PC-3 (cell line): Measurements from ENCODE around the gene MCTP2. TPM values are rescaled to one million over a fixed set of nuclear protein-coding genes. Genes with fewer than 3 reads are reported as not detected.

ENCODE experiments used
- ATAC-seq: fragments of 200-7000 bp; cut with Tn5 transposase; 2 replicates; pipeline ENCODE4 v1.9.1; 2020; ENCODE audit warnings: mild to moderate bottlenecking, moderate library complexity
- BruUV-seq: library from RNA; stranded (reverse); fragments of 400-500 nt; replicated peaks from 2 replicates; lab custom pipeline; 2021; lab: Mats Ljungman, UMichigan
- CTCF ChIA-PET: fragments of 300-600 bp; sonication (Branson Sonifier 250); formaldehyde crosslinking; loops from one replicate; lab custom pipeline; 2022; ENCODE audit warnings: antibody characterized with exemption; lab: Charles Lee
- POLR2A ChIA-PET: fragments of 300-600 bp; sonication (Branson Sonifier 250); formaldehyde crosslinking; loops from one replicate; lab custom pipeline; 2022; ENCODE audit warnings: antibody characterized with exemption; ENCODE audit not compliant: unreplicated experiment; lab: Charles Lee
- DNase-seq: peaks from one replicate; pipeline ENCODE4 v3.0.0-alpha.2; 2015
- H2AFZ ChIP-seq: fragments of 300-600 bp; sonication (generic); 2 replicates; pipeline ENCODE4 v1.6.0; 2016; ENCODE audit warnings: antibody characterized with exemption, low read length
- H3F3A ChIP-seq: fragments of 300-600 bp; sonication (generic); one replicate; pipeline ENCODE4 v1.6.0; 2017; ENCODE audit warnings: antibody characterized with exemption, low read length, control low read depth, mild to moderate bottlenecking; ENCODE audit not compliant: unreplicated experiment
- H3K27ac ChIP-seq: fragments of 300-600 bp; sonication (generic); 2 replicates; pipeline ENCODE4 v1.5.1; 2016; ENCODE audit warnings: mild to moderate bottlenecking, low read length
- H3K27me3 ChIP-seq: fragments of 300-600 bp; sonication (generic); 2 replicates; pipeline ENCODE4 v1.6.1; 2016; ENCODE audit warnings: low read length, mixed read lengths
- H3K36me3 ChIP-seq: fragments of 300-600 bp; sonication (generic); 2 replicates; pipeline ENCODE4 v1.6.1; 2016; ENCODE audit warnings: low read depth, mixed run types, low read length, mixed read lengths
- H3K4me1 ChIP-seq: fragments of 300-600 bp; sonication (generic); 2 replicates; pipeline ENCODE4 v1.5.1; 2016; ENCODE audit warnings: low read length; ENCODE audit not compliant: insufficient read depth
- H3K4me2 ChIP-seq: fragments of 300-600 bp; sonication (generic); 2 replicates; pipeline ENCODE4 v1.6.0; 2016; ENCODE audit warnings: low read length
- H3K4me3 ChIP-seq: fragments of 300-600 bp; sonication (generic); 2 replicates; pipeline ENCODE4 v1.5.1; 2016; ENCODE audit warnings: mild to moderate bottlenecking, low read length, mixed read lengths
- H3K79me2 ChIP-seq: fragments of 300-600 bp; sonication (generic); 2 replicates; pipeline ENCODE4 v1.6.1; 2017; ENCODE audit warnings: low read length, mixed read lengths
- H3K9ac ChIP-seq: fragments of 300-600 bp; sonication (generic); 2 replicates; pipeline ENCODE4 v1.6.0; 2016; ENCODE audit warnings: mild to moderate bottlenecking, low read length
- H3K9me2 ChIP-seq: fragments of 300-600 bp; sonication (generic); replicated peaks from 2 replicates; pipeline ENCODE4 v1.6.1; 2016; ENCODE audit warnings: mixed run types, low read length, mixed read lengths
- H3K9me3 ChIP-seq: fragments of 300-600 bp; sonication (generic); 2 replicates; pipeline ENCODE4 v1.6.1; 2016; ENCODE audit warnings: low read length, mixed read lengths
- H4K20me1 ChIP-seq: fragments of 300-600 bp; sonication (generic); 2 replicates; pipeline ENCODE4 v1.6.1; 2016; ENCODE audit warnings: low read length, mixed read lengths
- CTCF ChIP-seq: fragments of 300-600 bp; sonication (generic); conservative IDR thresholded peaks from 2 replicates; pipeline ENCODE4 v1.5.1; 2017; ENCODE audit warnings: antibody characterized with exemption, low read depth, mild to moderate bottlenecking, low read length
- EZH2 ChIP-seq: fragments of 300-600 bp; sonication (generic); IDR thresholded peaks from one replicate; pipeline ENCODE4 v1.6.1; 2017; ENCODE audit warnings: antibody characterized with exemption, mild to moderate bottlenecking, low read length; ENCODE audit not compliant: unreplicated experiment
- EZH2phosphoT487 ChIP-seq: fragments of 300-600 bp; sonication (generic); IDR thresholded peaks from 2 replicates; pipeline ENCODE4 v1.6.1; 2018; ENCODE audit warnings: mild to moderate bottlenecking, antibody characterized with exemption, low read length, borderline replicate concordance
- intact Hi-C: fragments of 100-400 bp; cut with micrococcal nuclease; formaldehyde crosslinking; loops from 2 replicates; pipeline ENCODE4 v1.9.0; 2023
- total RNA-seq: library from RNA; depleted of rRNA; stranded (reverse); fragments of >200 nt; gene quantifications from 2 replicates; pipeline ENCODE4 v1.2.3, GENCODE V29; 2014

MCTP2 gene
- total RNA-seq, 1 experiment from 2014 or later, result 6.2 TPM

GRCh38 chr15:94274745-94275144 lies 43.4 kb downstream of the MCTP2 start:
- H3K79me2 ChIP-seq, result no peaks in the 10 kb centered on the region
- no TSS peak for BruUV-seq
- H3K36me3 ChIP-seq, result no peaks in the 10 kb centered on the region
- H3K27ac ChIP-seq, result no peak overlapping the region
- H4K20me1 ChIP-seq, result no peaks in the 10 kb centered on the region
- H3F3A ChIP-seq, result no peaks in the 10 kb centered on the region
- TF ChIP-seq EZH2, result no peak
- TF ChIP-seq EZH2phosphoT487, result no peak
- TF ChIP-seq CTCF, result no peak
- no peaks in the 10 kb centered on the region for H3K9me3 ChIP-seq
- no peaks in the 10 kb centered on the region for H3K4me1 ChIP-seq
- DNase-seq (no peak), ATAC-seq (no peak)
- no peak overlapping the region for H2AFZ ChIP-seq
- H3K9me2 ChIP-seq, result no peaks in the 10 kb centered on the region
- H3K27me3 ChIP-seq, result no peaks in the 10 kb centered on the region
- H3K4me3 ChIP-seq, result no peak overlapping the region
- no peak overlapping the region for H3K4me2 ChIP-seq
- ChIA-PET CTCF (no interaction called here), POLR2A (no interaction called here)
- intact Hi-C loops, result no loop called here
- no peak overlapping the region for H3K9ac ChIP-seq

GRCh38 chr15:94277485-94277884 lies 46.1 kb downstream of the MCTP2 start:
- ATAC-seq (no peak), DNase-seq (no peak)
- no peaks in the 10 kb centered on the region for H3F3A ChIP-seq
- no peaks in the 10 kb centered on the region for H3K79me2 ChIP-seq
- H3K4me1 ChIP-seq, result no peaks in the 10 kb centered on the region
- CTCF ChIA-PET, result no interaction called here
- intact Hi-C loops, result no loop called here
- no peaks in the 10 kb centered on the region for H4K20me1 ChIP-seq
- H3K27ac ChIP-seq, result no peak overlapping the region
- H3K27me3 ChIP-seq, result no peaks in the 10 kb centered on the region
- no peaks in the 10 kb centered on the region for H3K9me3 ChIP-seq
- TF ChIP-seq EZH2phosphoT487 (no peak), CTCF (no peak), EZH2 (no peak)
- H3K9me2 ChIP-seq, result no peaks in the 10 kb centered on the region
- no peak overlapping the region for H3K9ac ChIP-seq
- H3K36me3 ChIP-seq, result no peaks in the 10 kb centered on the region
- POLR2A ChIA-PET, result no interaction called here
- no TSS peak for BruUV-seq
- H2AFZ ChIP-seq, result no peak overlapping the region
- H3K4me3 ChIP-seq, result no peak overlapping the region
- H3K4me2 ChIP-seq, result no peak overlapping the region

GRCh38 chr15:94279736-94280135 lies 48.4 kb downstream of the MCTP2 start:
- ATAC-seq, result no peak
- no peaks in the 10 kb centered on the region for H3K9me3 ChIP-seq
- H3K27ac ChIP-seq, result no peak overlapping the region
- no peaks in the 10 kb centered on the region for H3K36me3 ChIP-seq
- H3K4me2 ChIP-seq, result no peak overlapping the region
- no peaks in the 10 kb centered on the region for H3F3A ChIP-seq
- no peaks in the 10 kb centered on the region for H3K4me1 ChIP-seq
- TF ChIP-seq CTCF (no peak), EZH2 (no peak), EZH2phosphoT487 (no peak)
- no peaks in the 10 kb centered on the region for H3K27me3 ChIP-seq
- H3K4me3 ChIP-seq, result no peak overlapping the region
- H3K9ac ChIP-seq, result no peak overlapping the region
- H4K20me1 ChIP-seq, result no peaks in the 10 kb centered on the region
- ChIA-PET POLR2A (no interaction called here), CTCF (no interaction called here)
- intact Hi-C loops, result no loop called here
- H3K9me2 ChIP-seq, result no peaks in the 10 kb centered on the region
- no peak overlapping the region for H2AFZ ChIP-seq
- no peak for DNase-seq
- no peaks in the 10 kb centered on the region for H3K79me2 ChIP-seq
- BruUV-seq, result no TSS peak
